ENCODE results near the gene PPP3CA. TPM values are rescaled to one million over a fixed set of nuclear protein-coding genes. Genes with fewer than 3 reads are reported as not detected.

The PPP3CA gene
- total and polyA plus RNA-seq, 8 donors = 38.8 to 58.6 (median 54.8) TPM

GRCh38 chr4:101328063-101328602 lies 19.2 kb downstream of the PPP3CA start:
- ATAC-seq (peak; percentile 23), DNase-seq (no peak)
- intact Hi-C loops (cut with DNase I) = no loop called here
- no peaks in the 10 kb centered on the region for H3K27me3 ChIP-seq
- H3K9me3 ChIP-seq = no peaks in the 10 kb centered on the region
- TF ChIP-seq CTCF (IDR thresholded peaks at IDR 0.05) = no peak
- peaks cover 0 to 34% of the 10 kb centered on the region in 2 donors for H3K4me1 ChIP-seq
- H3K4me3 ChIP-seq = no peak overlapping the region
- H3K27ac ChIP-seq = peak overlapping the region in 1 of 2 donors; percentile 8
- no peaks in the 10 kb centered on the region for H3K36me3 ChIP-seq

- Histone ChIP-seq H3K36me3 (no peaks in the 10 kb centered on the region), H3K27me3 (no peaks in the 10 kb centered on the region), H3K27ac (no peak overlapping the region), H3K4me3 (no peak overlapping the region), H3K4me1 (peaks cover 0 to 40% of the 10 kb centered on the region in 2 donors), H3K9me3 (no peaks in the 10 kb centered on the region)
- ATAC-seq (no peak), DNase-seq (no peak)
- no peak for TF ChIP-seq CTCF (IDR thresholded peaks at IDR 0.05)
- intact Hi-C loops (cut with DNase I) = no loop called here
These were observed 20.8 kb downstream of the PPP3CA start for GRCh38 chr4:101326576-101326975.

GRCh38 chr4:101322743-101323142 lies 24.6 kb downstream of the PPP3CA start:
- no peak for ATAC-seq

GRCh38 chr4:101321481-101322042 lies 25.8 kb downstream of the PPP3CA start:
- no peaks in the 10 kb centered on the region for H3K9me3 ChIP-seq
- no peaks in the 10 kb centered on the region for H3K27me3 ChIP-seq
- peak overlapping the region in 1 of 2 donors; percentile 11 for H3K27ac ChIP-seq
- DNase-seq (no peak), ATAC-seq (no peak)
- TF ChIP-seq CTCF (IDR thresholded peaks at IDR 0.05) = no peak
- peaks cover 0 to 19% of the 10 kb centered on the region in 2 donors for H3K4me1 ChIP-seq
- intact Hi-C loops (cut with DNase I) = no loop called here
- no peaks in the 10 kb centered on the region for H3K36me3 ChIP-seq
- no peak overlapping the region for H3K4me3 ChIP-seq

More at GRCh38 chr4:101322743-101323142, 24.6 kb downstream of the PPP3CA start:
- no peaks in the 10 kb centered on the region for H3K27me3 ChIP-seq
- DNase-seq = no peak
- no peak overlapping the region for H3K27ac ChIP-seq
- intact Hi-C loops (cut with DNase I) = no loop called here
- TF ChIP-seq CTCF (IDR thresholded peaks at IDR 0.05) = no peak
- no peaks in the 10 kb centered on the region for H3K36me3 ChIP-seq
- no peak overlapping the region for H3K4me3 ChIP-seq
- peaks cover 0 to 21% of the 10 kb centered on the region in 2 donors for H3K4me1 ChIP-seq
- no peaks in the 10 kb centered on the region for H3K9me3 ChIP-seq

- ATAC-seq (no peak), DNase-seq (no peak)
- H3K36me3 ChIP-seq = no peaks in the 10 kb centered on the region
- H3K27ac ChIP-seq = no peak overlapping the region
- no peak overlapping the region for H3K4me3 ChIP-seq
- no peaks in the 10 kb centered on the region for H3K4me1 ChIP-seq
- peaks cover 0 to 4% of the 10 kb centered on the region in 2 donors for H3K9me3 ChIP-seq
- intact Hi-C loops (cut with DNase I) = no loop called here
- TF ChIP-seq CTCF (IDR thresholded peaks at IDR 0.05) = no peak
- H3K27me3 ChIP-seq = no peaks in the 10 kb centered on the region
These were observed 31.5 kb downstream of the PPP3CA start for GRCh38 chr4:101315786-101316185.
